ENCODE data around the gene ZNF880. TPM values are rescaled to one million over a fixed set of nuclear protein-coding genes. Genes with fewer than 3 reads are reported as not detected.
A peak's percentile ranks its signal among the peaks of the same experiment; 100 is the strongest.
"Not testable (repeated sequence)": the region's sequence is repeated elsewhere in the genome, so short reads cannot be mapped to it uniquely, and the experiment has no call there.

ZNF880 gene
- total RNA-seq, 4 donors from 2014 or later, result 15.2 to 19.7 (median 15.7) TPM

- 4 to 7% methylated on average over 9 of the region's 9 CpGs for WGBS, 2 donors
- intact Hi-C loops (cut with DNase I; ENCODE audit: low total_unique reads), result no loop called here
- peak overlapping the region; percentile 46 for H3K4me3 ChIP-seq (ENCODE audit: low read depth, poor library complexity, severe bottlenecking)
- no peak for DNase-seq (ENCODE audit: low spot score in 2 of 2)
- TF ChIP-seq CTCF (IDR thresholded peaks at IDR 0.05) (no peak), POLR2A (IDR thresholded peaks at IDR 0.05) (no peak)
These were observed 32.8 kb upstream of the ZNF880 start for GRCh38 chr19:52336791-52337381.

GRCh38 chr19:52339022-52339421, 30.7 kb upstream of the ZNF880 start:
- WGBS, 2 donors, result 62 to 78% methylated on average over 3 of the region's 3 CpGs
- H3K4me3 ChIP-seq (ENCODE audit: low read depth, poor library complexity, severe bottlenecking); DNase-seq (ENCODE audit: low spot score in 2 of 2); intact Hi-C loops (cut with DNase I; ENCODE audit: low total_unique reads): not testable (repeated sequence)

- TF ChIP-seq CTCF (IDR thresholded peaks at IDR 0.05) (no peak), POLR2A (IDR thresholded peaks at IDR 0.05) (no peak)
- no peak for DNase-seq (ENCODE audit: low spot score in 2 of 2)
- no peak overlapping the region for H3K4me3 ChIP-seq (ENCODE audit: low read depth, poor library complexity, severe bottlenecking)
- 21 to 23% methylated on average over 8 of the region's 8 CpGs for WGBS, 2 donors
- intact Hi-C loops (cut with DNase I; ENCODE audit: low total_unique reads), result no loop called here
These were observed 26.2 kb upstream of the ZNF880 start for GRCh38 chr19:52343548-52343947.

GRCh38 chr19:52345162-52345561, 24.6 kb upstream of the ZNF880 start:
- TF ChIP-seq POLR2A (IDR thresholded peaks at IDR 0.05) (no peak), CTCF (IDR thresholded peaks at IDR 0.05) (no peak)
- H3K4me3 ChIP-seq (ENCODE audit: low read depth, poor library complexity, severe bottlenecking), result no peak overlapping the region
- DNase-seq (ENCODE audit: low spot score in 2 of 2), result no peak
- WGBS, 2 donors, result 87 to 90% methylated on average over 6 of the region's 6 CpGs
- intact Hi-C loops (cut with DNase I; ENCODE audit: low total_unique reads), result no loop called here

- intact Hi-C loops (cut with DNase I; ENCODE audit: low total_unique reads), result no loop called here
- WGBS, 2 donors, result 67 to 71% methylated on average over 9 of the region's 9 CpGs
These were observed 18.2 kb upstream of the ZNF880 start for GRCh38 chr19:52351512-52351911.

GRCh38 chr19:52366414-52366824, 3.3 kb upstream of the ZNF880 start:
- no peak overlapping the region for H3K4me3 ChIP-seq (ENCODE audit: low read depth, poor library complexity, severe bottlenecking)
- no peak for DNase-seq (ENCODE audit: low spot score in 2 of 2)
- 96 to 97% methylated on average over 8 of the region's 8 CpGs for whole genome bisulfite sequencing, 2 donors
- TF ChIP-seq POLR2A (IDR thresholded peaks at IDR 0.05) (no peak), CTCF (IDR thresholded peaks at IDR 0.05) (no peak)
- intact Hi-C loops (cut with DNase I; ENCODE audit: low total_unique reads), result no loop called here

More at GRCh38 chr19:52351512-52351911, 18.2 kb upstream of the ZNF880 start:
- H3K4me3 ChIP-seq (ENCODE audit: low read depth, poor library complexity, severe bottlenecking), result no peak overlapping the region
- TF ChIP-seq POLR2A (IDR thresholded peaks at IDR 0.05) (no peak), CTCF (IDR thresholded peaks at IDR 0.05) (no peak)
- DNase-seq (ENCODE audit: low spot score in 2 of 2), result no peak
